Activated effector memory CD4-positive, alpha-beta T cell treated with Interleukin-2 at 50 U/mL for 16 hours (primary cell): Measurements from ENCODE around the gene GOLT1A.

Experiments used
- DNase-seq: peaks from one replicate; pipeline ENCODE4 v3.0.0-alpha.2; 2020

Gene GOLT1A

GRCh38 chr1:204216880-204217647 is 3.3 kb upstream of the GOLT1A start:
- DNase-seq, result no peak

- DNase-seq, result no peak
Observed at GRCh38 chr1:204216236-204216635, 2.4 kb upstream of the GOLT1A start.

GRCh38 chr1:204212715-204213114 is 1.1 kb downstream of the GOLT1A start:
- no peak for DNase-seq

- no peak for DNase-seq
Observed at GRCh38 chr1:204211046-204211445, 2.7 kb downstream of the GOLT1A start.

- peak; percentile 58 for DNase-seq
Observed at GRCh38 chr1:204207136-204207616, 6.6 kb downstream of the GOLT1A start.

GRCh38 chr1:204206121-204206520 is 7.7 kb downstream of the GOLT1A start:
- DNase-seq, result no peak

- no peak for DNase-seq
Observed at GRCh38 chr1:204205486-204205885, 8.3 kb downstream of the GOLT1A start.

- DNase-seq, result no peak
Observed at GRCh38 chr1:204204944-204205343, 8.8 kb downstream of the GOLT1A start.

GRCh38 chr1:204203206-204203767 is 10.5 kb downstream of the GOLT1A start:
- no peak for DNase-seq

- no peak for DNase-seq
Observed at GRCh38 chr1:204202481-204202880, 11.3 kb downstream of the GOLT1A start.

- DNase-seq, result no peak
Observed at GRCh38 chr1:204201348-204202040, 12.3 kb downstream of the GOLT1A start.

GRCh38 chr1:204199579-204199978 is 14.2 kb downstream of the GOLT1A start:
- DNase-seq, result no peak

- no peak for DNase-seq
Observed at GRCh38 chr1:204198348-204199340, 15.1 kb downstream of the GOLT1A start.

GRCh38 chr1:204197068-204197467 is 16.7 kb downstream of the GOLT1A start:
- no peak for DNase-seq

- no peak for DNase-seq
Observed at GRCh38 chr1:204196068-204196795, 17.6 kb downstream of the GOLT1A start, which contains the start of gene KISS1. TSS of gene KISS1 (minus strand) at chr1:204196491. CDS start at chr1:204192876, 3,615 bp downstream.

GRCh38 chr1:204194771-204195170 is 19.0 kb downstream of the GOLT1A start:
- no peak for DNase-seq

GRCh38 chr1:204194080-204194479 is 19.7 kb downstream of the GOLT1A start:
- no peak for DNase-seq

GRCh38 chr1:204192589-204193352 is 21.0 kb downstream of the GOLT1A start:
- DNase-seq, result no peak

GRCh38 chr1:204192046-204192445 is 21.7 kb downstream of the GOLT1A start:
- DNase-seq, result no peak

GRCh38 chr1:204191456-204191855 is 22.3 kb downstream of the GOLT1A start:
- no peak for DNase-seq
